Pancreas (tissue), 10 donors: ENCODE data around the gene SRGAP3. TPM values are rescaled to one million over a fixed set of nuclear protein-coding genes. Genes with fewer than 3 reads are reported as not detected.
"Not testable (repeated sequence)": the region's sequence is repeated elsewhere in the genome, so short reads cannot be mapped to it uniquely, and the experiment has no call there.

Experiments used
- ATAC-seq, 4 donors: fragments of 200-7000 bp; cut with Tn5 transposase; one replicate each; pipeline versions ENCODE4 v1.8.0 to v1.9.1; 2020; ENCODE audit warnings: mild to moderate bottlenecking in 4 of 4, moderate library complexity in 4 of 4
- DNase-seq, 6 donors: peaks; one replicate each; pipeline ENCODE4 v3.0.0-alpha.2; 2020
- FAIRE-seq: peaks from 2 replicates; lab custom pipeline; 2012; peaks lifted over from hg19 to GRCh38; lab: Jason Lieb, UNC
- H3K27ac ChIP-seq, 4 donors: fragments of 200-600 bp; sonication (generic); 1 replicate in 3 of 4; 2 replicates in 1 of 4; pipeline versions ENCODE4 v1.5.0 to v1.8.0; 2020
- H3K27me3 ChIP-seq, 4 donors: fragments of 200-600 bp; one replicate each; pipeline ENCODE4 v1.8.0; 2021
- H3K36me3 ChIP-seq, 3 donors: fragments of 200-600 bp; sonication (generic) in 1 of 3; one replicate each; pipeline versions ENCODE4 v1.5.0 to v1.8.0; 2020 to 2021
- H3K4me1 ChIP-seq, 3 donors: fragments of 200-600 bp; one replicate each; pipeline ENCODE4 v1.8.0; 2021
- H3K4me3 ChIP-seq, 4 donors: fragments of 200-600 bp; sonication (generic) in 2 of 4; one replicate each; pipeline versions ENCODE4 v1.5.0 to v1.8.0; 2020 to 2021
- H3K9me3 ChIP-seq, 4 donors: fragments of 200-600 bp; one replicate each; pipeline ENCODE4 v1.8.0; 2021
- WGBS, 2 donors: extraction: QIAGEN DNeasy Blood & Tissue Kit; methylation state at CpG; one replicate each; pipeline ENCODE4 v1.1.7; 2013; 5-methylcytosine and 5-hydroxymethylcytosine counted together
- intact Hi-C, 3 donors: fragments of 100-400 bp; cut with DNase I; formaldehyde crosslinking; loops; one replicate each; pipeline versions ENCODE4 v1.11.1 to v1.14.2; 2022
- polyA plus RNA-seq, 2 donors: library from polyadenylated mRNA; stranded (reverse); fragments of 200-250 nt; gene quantifications; one replicate each; pipeline ENCODE4 v1.2.3, GENCODE V29; 2013
- total RNA-seq, 6 donors: library from RNA; stranded (reverse); fragmentation: NEBNext Ultra II Directional in 4 of 6; extraction: Animal tissue kit (Norgen Biotek cat#: 25700) in 4 of 6; gene quantifications; one replicate each; pipeline versions ENCODE4 v1.2.1 to v1.2.4, GENCODE V29; 2021 to 2023
- TF ChIP-seq, protein P1 (sequence below), 4 donors: fragments of 200-600 bp; sonication (generic) in 3 of 4; IDR thresholded peaks; one replicate each; pipeline versions ENCODE4 v1.5.0 to v1.8.0; 2021; ENCODE audit warnings: antibody characterized with exemption in 4 of 4
- donor health status: healthy with polysubstance abuse.
- donor health status: DM: no; HTN: no; CAD: no; lungs with moderate emphysema.
- donor health status: DM: no; HTN: no; CAD: no.
- donor health status: control.
- donor health status: control.
- donor health status: Bipolar disorder and iron deficiency.
- donor health status: DM: yes; HTN: yes; CAD: no.
- donor health status: DM: no; HTN: no; CAD: no.
- donor health status: DM: no; HTN: no; CAD: no.
- donor health status: DM: yes; HTN: yes; CAD: no.

SRGAP3 gene
- total and polyA plus RNA-seq, 8 donors: 1.9 to 6.5 (median 3.0) TPM

DNA sequence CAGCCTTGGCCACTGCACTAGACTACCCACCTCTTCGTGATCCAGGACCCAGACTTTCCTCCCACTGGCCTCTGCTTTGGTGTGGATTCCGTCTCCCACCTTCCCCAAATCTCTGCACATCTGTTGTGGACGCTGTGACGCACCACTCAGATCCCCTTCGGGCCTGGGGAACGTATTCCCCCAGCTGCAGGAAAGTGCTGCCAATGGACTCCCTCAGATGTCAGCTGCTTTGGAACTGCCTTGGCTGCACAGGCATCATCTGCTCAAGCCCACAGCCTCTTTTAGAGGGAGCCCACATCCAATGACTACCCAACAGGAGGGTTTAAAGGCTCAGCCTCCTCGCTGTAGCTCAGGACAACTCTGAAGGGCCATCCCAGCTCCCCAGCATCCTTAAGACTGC is 152.0 kb downstream of the SRGAP3 start:
- no peak for ATAC-seq
- no peak for FAIRE-seq
- H3K4me1 ChIP-seq: no peaks in the 10 kb centered on the region
- TF ChIP-seq, protein P1, sequence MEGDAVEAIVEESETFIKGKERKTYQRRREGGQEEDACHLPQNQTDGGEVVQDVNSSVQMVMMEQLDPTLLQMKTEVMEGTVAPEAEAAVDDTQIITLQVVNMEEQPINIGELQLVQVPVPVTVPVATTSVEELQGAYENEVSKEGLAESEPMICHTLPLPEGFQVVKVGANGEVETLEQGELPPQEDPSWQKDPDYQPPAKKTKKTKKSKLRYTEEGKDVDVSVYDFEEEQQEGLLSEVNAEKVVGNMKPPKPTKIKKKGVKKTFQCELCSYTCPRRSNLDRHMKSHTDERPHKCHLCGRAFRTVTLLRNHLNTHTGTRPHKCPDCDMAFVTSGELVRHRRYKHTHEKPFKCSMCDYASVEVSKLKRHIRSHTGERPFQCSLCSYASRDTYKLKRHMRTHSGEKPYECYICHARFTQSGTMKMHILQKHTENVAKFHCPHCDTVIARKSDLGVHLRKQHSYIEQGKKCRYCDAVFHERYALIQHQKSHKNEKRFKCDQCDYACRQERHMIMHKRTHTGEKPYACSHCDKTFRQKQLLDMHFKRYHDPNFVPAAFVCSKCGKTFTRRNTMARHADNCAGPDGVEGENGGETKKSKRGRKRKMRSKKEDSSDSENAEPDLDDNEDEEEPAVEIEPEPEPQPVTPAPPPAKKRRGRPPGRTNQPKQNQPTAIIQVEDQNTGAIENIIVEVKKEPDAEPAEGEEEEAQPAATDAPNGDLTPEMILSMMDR (IDR thresholded peaks at IDR 0.05): no peak
- H3K9me3 ChIP-seq: no peaks in the 10 kb centered on the region
- H3K27ac ChIP-seq: no peak overlapping the region
- WGBS, 2 donors: 94 to 95% methylated on average over 7 of the region's 7 CpGs
- H3K36me3 ChIP-seq: no peaks in the 10 kb centered on the region
- H3K4me3 ChIP-seq: no peak overlapping the region
- intact Hi-C loops: no loop called here
- DNase-seq: no peak
- H3K27me3 ChIP-seq: no peaks in the 10 kb centered on the region

DNA sequence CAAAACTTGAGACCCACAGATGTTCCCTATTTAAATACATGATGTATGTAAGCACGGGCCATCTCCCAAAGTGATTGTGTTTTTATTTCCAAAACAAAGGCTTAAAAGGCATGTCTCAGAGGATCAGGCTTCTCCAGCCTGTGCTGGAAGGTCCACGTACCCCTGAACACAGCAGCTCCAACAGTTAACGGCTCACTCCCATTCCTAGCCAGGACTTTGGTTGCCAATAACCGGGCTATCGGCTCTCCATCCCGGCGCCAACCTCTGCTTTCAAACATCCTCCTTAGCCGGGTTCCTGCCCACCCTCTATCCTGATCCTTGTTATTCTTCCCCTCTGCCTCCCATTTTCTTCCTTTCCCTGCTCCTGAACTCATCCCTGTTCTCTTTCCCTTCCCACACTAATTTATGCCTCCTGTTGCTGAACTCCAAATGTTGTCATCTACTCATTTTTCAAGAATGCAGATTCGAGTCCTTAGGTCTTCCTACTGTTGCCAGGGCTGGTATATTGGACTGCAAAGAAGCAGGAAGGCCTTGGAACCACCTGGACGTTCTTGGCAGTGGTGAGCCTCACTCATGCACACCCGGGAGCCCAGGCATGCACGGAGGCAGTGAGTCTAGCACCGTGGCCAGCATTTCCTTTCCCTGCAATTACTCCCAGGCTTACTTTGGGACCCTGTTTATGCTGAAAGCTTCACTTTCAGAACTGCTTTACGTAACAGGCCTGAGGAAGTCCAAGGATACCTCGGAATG is 157.8 kb downstream of the SRGAP3 start:
- TF ChIP-seq, protein P1 (IDR thresholded peaks at IDR 0.05): no peak
- intact Hi-C loops: no loop called here
- Histone ChIP-seq H3K4me3 (no peak overlapping the region), H3K9me3 (no peaks in the 10 kb centered on the region), H3K4me1 (peaks cover 0 to 17% (median 8%) of the 10 kb centered on the region in 3 donors), H3K27me3 (no peaks in the 10 kb centered on the region), H3K36me3 (no peaks in the 10 kb centered on the region), H3K27ac (no peak overlapping the region)
- whole genome bisulfite sequencing, 2 donors: 68 to 70% methylated on average over 15 of the region's 15 CpGs
- DNase-seq (no peak), ATAC-seq (no peak), FAIRE-seq (no peak)

GRCh38 chr3:9088441-9089353 is 160.7 kb downstream of the SRGAP3 start:
- WGBS, 2 donors: 25 to 28% methylated on average over 11 of the region's 12 CpGs
- Histone ChIP-seq H3K4me1 (peaks cover 0 to 17% (median 8%) of the 10 kb centered on the region in 3 donors), H3K9me3 (no peaks in the 10 kb centered on the region), H3K4me3 (peak overlapping the region in 1 of 4 donors; percentile 11), H3K36me3 (no peaks in the 10 kb centered on the region), H3K27me3 (no peaks in the 10 kb centered on the region), H3K27ac (peak overlapping the region in 2 of 4 donors; percentile 63 to 82)
- TF ChIP-seq, protein P1 (IDR thresholded peaks at IDR 0.05): no peak
- no peak for FAIRE-seq
- DNase-seq: peak in 4 of 6 donors; percentile 38 to 74 (median 61)
- peak; percentile 89 to 95 (median 94) for ATAC-seq
- intact Hi-C loops: no loop called here

DNA sequence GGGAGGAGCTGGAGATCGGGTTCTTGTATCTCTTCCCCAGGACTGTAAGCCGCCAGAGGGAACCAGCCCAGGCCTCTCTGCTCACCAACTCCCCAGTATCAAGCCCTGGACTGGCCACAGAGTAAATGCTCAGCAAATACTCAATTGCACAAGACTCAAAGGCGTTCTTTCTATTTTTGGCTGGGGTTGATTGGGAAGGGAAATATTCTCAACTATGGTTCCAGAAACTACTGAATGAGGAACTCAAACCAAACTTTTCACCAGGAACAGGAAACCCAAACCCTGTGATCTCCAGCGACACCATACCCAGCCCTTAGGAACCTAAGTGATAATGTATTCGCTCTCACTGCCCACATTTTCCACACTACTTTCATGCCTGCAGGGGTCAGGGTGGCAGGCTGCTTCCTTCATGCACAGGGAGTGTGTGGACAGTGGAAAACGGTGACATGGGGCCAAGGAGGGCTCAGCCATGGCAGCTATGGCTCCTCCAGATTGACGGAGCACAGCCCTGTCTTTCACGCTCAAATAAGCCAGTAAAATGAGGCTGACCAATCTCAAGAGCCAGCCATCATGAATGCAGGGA is 161.5 kb downstream of the SRGAP3 start:
- peak in 1 of 6 donors; percentile 27 for DNase-seq
- Histone ChIP-seq H3K27ac (peak overlapping the region in 2 of 4 donors; percentile 63 to 82), H3K27me3 (no peaks in the 10 kb centered on the region), H3K9me3 (no peaks in the 10 kb centered on the region), H3K4me3 (no peak overlapping the region), H3K4me1 (peaks cover 0 to 17% (median 8%) of the 10 kb centered on the region in 3 donors), H3K36me3 (no peaks in the 10 kb centered on the region)
- TF ChIP-seq, protein P1 (IDR thresholded peaks at IDR 0.05): no peak
- intact Hi-C loops: no loop called here
- peak in 3 of 4 donors; percentile 20 to 42 (median 28) for ATAC-seq
- FAIRE-seq: no peak
- 77 to 91% methylated on average over 8 of the region's 8 CpGs for WGBS, 2 donors

- intact Hi-C loops, H3K27ac ChIP-seq, DNase-seq, ATAC-seq, H3K27me3 ChIP-seq, H3K4me3 ChIP-seq, FAIRE-seq, H3K36me3 ChIP-seq, H3K9me3 ChIP-seq: not testable (repeated sequence)
- H3K4me1 ChIP-seq: peaks cover 0 to 17% (median 8%) of the 10 kb centered on the region in 3 donors
- 42 to 81% methylated on average over 2 of the region's 2 CpGs for WGBS, 2 donors
These were observed 164.0 kb downstream of the SRGAP3 start for GRCh38 chr3:9085428-9085827.
